GM06990 (cell line): ENCODE results near the gene ETFB.

Experiments
- DNase-seq: peaks from one replicate; pipeline ENCODE4 v3.0.0-alpha.2; 2011; ENCODE audit not compliant: insufficient read length; ENCODE audit errors: extremely low read depth
- H3K27me3 ChIP-seq: replicated peaks from 2 replicates; pipeline ENCODE4 v1.6.0; 2011; ENCODE audit warnings: low read length; ENCODE audit not compliant: control insufficient read depth, insufficient read depth
- H3K36me3 ChIP-seq: 2 replicates; pipeline ENCODE4 v1.5.1; 2011; ENCODE audit warnings: low read length; ENCODE audit not compliant: control insufficient read depth, insufficient read depth
- H3K4me3 ChIP-seq: replicated peaks from 2 replicates; pipeline ENCODE4 v1.5.1; 2011; ENCODE audit warnings: low read depth, mild to moderate bottlenecking, control low read depth, low read length
- TF ChIP-seq, protein P1 (sequence below): IDR thresholded peaks from 2 replicates; pipeline ENCODE4 v1.5.1; 2011; ENCODE audit warnings: low read length, control low read depth, mild to moderate bottlenecking, inconsistent platforms; ENCODE audit not compliant: insufficient read depth, poor library complexity, severe bottlenecking

ETFB gene

DNA sequence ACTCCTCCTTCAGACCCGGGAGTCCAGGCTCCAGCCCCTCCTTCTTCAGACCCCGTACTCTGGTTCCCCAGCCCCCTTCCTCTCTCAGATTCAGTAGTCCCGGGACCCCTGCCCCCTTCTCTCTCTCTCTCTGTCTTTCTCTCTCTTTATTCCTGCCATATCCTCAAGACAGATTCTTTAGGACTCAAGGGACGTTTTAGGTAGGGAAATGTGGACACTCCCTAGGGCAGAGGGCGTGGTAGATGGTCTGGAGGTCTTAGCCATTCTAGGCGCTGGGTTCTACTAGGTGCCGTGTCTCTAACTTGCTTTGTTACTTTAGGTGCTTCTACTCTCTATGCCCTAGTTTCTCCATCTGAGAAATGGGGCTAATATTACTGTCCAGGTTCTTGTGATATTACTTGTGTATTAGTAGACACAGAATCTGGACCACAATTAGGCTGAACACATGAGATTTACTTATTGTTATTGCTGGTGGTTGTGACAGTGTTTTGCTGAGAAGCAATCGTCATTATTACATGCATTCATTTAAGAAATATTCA lies 25.0 kb upstream of the ETFB start:
- TF ChIP-seq, protein P1, sequence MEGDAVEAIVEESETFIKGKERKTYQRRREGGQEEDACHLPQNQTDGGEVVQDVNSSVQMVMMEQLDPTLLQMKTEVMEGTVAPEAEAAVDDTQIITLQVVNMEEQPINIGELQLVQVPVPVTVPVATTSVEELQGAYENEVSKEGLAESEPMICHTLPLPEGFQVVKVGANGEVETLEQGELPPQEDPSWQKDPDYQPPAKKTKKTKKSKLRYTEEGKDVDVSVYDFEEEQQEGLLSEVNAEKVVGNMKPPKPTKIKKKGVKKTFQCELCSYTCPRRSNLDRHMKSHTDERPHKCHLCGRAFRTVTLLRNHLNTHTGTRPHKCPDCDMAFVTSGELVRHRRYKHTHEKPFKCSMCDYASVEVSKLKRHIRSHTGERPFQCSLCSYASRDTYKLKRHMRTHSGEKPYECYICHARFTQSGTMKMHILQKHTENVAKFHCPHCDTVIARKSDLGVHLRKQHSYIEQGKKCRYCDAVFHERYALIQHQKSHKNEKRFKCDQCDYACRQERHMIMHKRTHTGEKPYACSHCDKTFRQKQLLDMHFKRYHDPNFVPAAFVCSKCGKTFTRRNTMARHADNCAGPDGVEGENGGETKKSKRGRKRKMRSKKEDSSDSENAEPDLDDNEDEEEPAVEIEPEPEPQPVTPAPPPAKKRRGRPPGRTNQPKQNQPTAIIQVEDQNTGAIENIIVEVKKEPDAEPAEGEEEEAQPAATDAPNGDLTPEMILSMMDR: no peak
- Histone ChIP-seq H3K27me3 (no peaks in the 10 kb centered on the region), H3K4me3 (no peak overlapping the region), H3K36me3 (no peaks in the 10 kb centered on the region)
- DNase-seq: no peak

DNA sequence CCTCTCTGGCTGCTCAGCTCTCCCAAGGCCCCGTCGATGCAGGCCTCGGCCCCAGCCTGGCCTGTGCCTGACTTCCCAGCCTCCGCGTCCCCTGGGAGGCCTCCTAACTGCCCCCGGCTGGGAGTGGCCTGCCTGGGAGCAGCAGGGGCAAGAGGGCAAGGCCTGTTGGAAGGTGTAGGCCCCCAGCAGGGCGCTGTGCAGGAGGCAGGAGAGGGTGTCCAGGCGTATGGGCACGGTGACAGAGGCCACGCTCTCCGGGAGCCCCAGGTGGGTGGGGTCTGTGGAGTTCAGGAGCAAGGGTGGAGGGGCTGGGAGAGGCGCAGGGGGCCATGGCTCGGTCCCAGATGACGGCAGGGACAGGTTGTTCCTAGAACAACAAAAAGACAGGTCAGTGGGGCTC lies 23.0 kb upstream of the ETFB start:
- Histone ChIP-seq H3K27me3 (no peaks in the 10 kb centered on the region; the same call in 1 of the 2 replicates), H3K4me3 (no peak overlapping the region), H3K36me3 (no peaks in the 10 kb centered on the region)
- TF ChIP-seq, protein P1: no peak
- DNase-seq: no peak

DNA sequence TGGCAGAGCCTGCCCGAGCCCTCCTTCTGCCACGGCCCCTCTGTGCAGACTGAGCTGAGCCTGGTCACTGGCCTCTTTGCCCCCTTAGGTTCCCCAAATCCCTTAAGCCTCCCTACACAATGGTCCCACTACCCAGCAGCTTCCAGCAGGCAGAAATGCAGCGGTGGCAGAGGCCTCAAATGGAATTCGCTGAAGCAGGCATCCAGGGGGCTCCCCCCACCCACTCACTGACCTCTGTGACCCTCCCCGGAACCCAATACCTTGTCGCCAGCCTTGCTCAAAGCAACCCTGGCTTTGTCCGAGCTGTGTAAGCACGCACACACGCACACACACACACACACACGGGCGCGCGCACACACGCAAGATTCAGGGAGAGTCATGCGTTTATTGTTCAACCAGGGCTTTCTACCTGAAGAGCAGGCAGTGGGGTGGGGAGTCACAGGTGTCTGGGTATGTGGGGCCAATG lies 21.8 kb upstream of the ETFB start, which contains the start of gene LIM2:
Gene LIM2, minus strand, starts transcription at position 51 of the 466 bp plus-strand sequence. CDS start 531 bp downstream, outside the sequence.
- DNase-seq: no peak
- TF ChIP-seq, protein P1: no peak
- Histone ChIP-seq H3K4me3 (no peak within 1 kb of the TSS), H3K27me3 (no peaks in the 10 kb centered on the region; the same call in 1 of the 2 replicates), H3K36me3 (no peaks in the 10 kb centered on the region)

DNA sequence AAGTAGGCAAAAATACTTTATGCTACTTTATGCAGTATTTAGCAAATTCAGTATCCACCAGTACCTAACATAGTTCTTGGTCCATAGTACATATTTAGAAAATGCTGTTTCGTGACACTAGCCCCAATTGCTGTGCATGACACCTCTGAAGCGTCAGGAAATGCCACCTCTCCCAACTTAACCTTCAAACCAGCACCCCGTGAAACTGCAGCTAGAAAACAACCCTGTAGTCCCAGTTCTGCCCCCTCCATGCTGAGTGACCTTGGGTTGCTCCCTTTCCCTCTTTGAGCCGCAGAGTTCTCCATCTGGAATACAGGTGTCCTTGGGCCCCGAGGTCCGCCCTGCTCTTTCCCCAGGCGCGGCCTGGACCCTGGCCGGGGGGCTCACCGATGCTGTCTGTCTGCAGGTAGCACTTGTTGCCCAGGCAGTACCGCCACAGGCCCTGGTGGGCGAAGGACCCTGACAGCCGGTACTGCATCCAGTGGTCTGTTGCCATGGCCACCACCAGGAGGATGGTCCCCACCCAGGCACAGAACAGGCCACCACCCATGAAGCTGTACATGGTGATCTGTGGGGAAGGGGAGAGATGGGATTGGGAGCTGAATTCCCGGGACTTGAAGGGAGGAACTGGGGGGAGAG lies 20.8 kb upstream of the ETFB start:
- DNase-seq: no peak
- Histone ChIP-seq H3K4me3 (no peak overlapping the region), H3K36me3 (no peaks in the 10 kb centered on the region), H3K27me3 (no peaks in the 10 kb centered on the region; the same call in 1 of the 2 replicates)
- TF ChIP-seq, protein P1: no peak

DNA sequence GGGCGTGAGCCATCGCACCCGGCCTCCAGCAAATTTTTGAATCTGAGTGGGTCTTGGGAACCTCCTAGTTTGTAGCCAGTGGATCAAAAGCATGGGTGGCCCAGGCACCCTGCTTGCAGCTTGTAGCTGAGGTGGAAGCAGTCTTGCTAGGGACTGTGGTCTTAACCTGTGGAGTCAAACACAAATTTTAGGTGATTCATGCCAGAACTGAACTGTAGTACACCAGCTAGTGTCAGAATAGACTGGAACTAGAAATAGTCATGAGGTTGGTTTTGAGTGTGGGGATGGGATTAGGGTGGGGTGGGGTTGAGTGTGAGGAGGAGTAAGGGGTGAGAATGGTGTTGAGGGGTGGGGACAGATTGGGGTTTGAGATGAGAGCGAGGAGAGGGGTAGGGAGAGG lies 15.8 kb upstream of the ETFB start:
- Histone ChIP-seq H3K27me3 (no peaks in the 10 kb centered on the region; the same call in 1 of the 2 replicates), H3K4me3 (no peak overlapping the region)
- TF ChIP-seq, protein P1: no peak

More for the DNA sequence above, 15.8 kb upstream of the ETFB start:
- DNase-seq: no peak
- no peaks in the 10 kb centered on the region for H3K36me3 ChIP-seq
